HL-60 (cell line): ENCODE measurements around the gene CAMTA1.
"Not testable (repeated sequence)": the region's sequence is repeated elsewhere in the genome, so short reads cannot be mapped to it uniquely, and the experiment has no call there.

ENCODE experiments used
- DNase-seq, 2 experiments: peaks; one replicate each; pipeline ENCODE4 v3.0.0-alpha.2; 2010 to 2020; ENCODE audit warnings: low read depth in 1 of 2, low spot score in 1 of 2
- H3K27ac ChIP-seq: fragments of 250-450 bp; sonication (Bioruptor Pico); replicated peaks from 2 replicates; pipeline ENCODE4 v1.5.1; 2020; ENCODE audit warnings: mild to moderate bottlenecking, moderate library complexity
- H3K27me3 ChIP-seq: fragments of 250-450 bp; sonication (Bioruptor Pico); 2 replicates; pipeline ENCODE4 v1.5.1; 2021; ENCODE audit warnings: mild to moderate bottlenecking, moderate library complexity; ENCODE audit not compliant: insufficient read depth, poor library complexity, severe bottlenecking
- H3K4me3 ChIP-seq: replicated peaks from 2 replicates; pipeline ENCODE4 v1.5.1; 2011; ENCODE audit warnings: mild to moderate bottlenecking, control low read depth, low read length; ENCODE audit not compliant: insufficient read depth
- GABPA ChIP-seq: IDR thresholded peaks from 2 replicates; pipeline ENCODE4 v1.6.1; 2012; ENCODE audit warnings: low read depth
- POLR2AphosphoS5 ChIP-seq: IDR thresholded peaks from 2 replicates; pipeline ENCODE4 v1.6.1; 2012; ENCODE audit warnings: low read depth
- SPI1 ChIP-seq: IDR thresholded peaks from 2 replicates; pipeline ENCODE4 v1.6.1; 2012; ENCODE audit warnings: low read depth, mild to moderate bottlenecking, borderline replicate concordance
- TF ChIP-seq, protein P1 (sequence below): IDR thresholded peaks from 2 replicates; pipeline ENCODE4 v1.6.1; 2012; ENCODE audit warnings: low read depth; ENCODE audit not compliant: insufficient replicate concordance
- TF ChIP-seq, protein P2 (sequence below): IDR thresholded peaks from one replicate; pipeline ENCODE4 v1.5.1; 2011; ENCODE audit warnings: low read length, control low read depth, inconsistent platforms; ENCODE audit not compliant: insufficient read depth

Gene CAMTA1

DNA sequence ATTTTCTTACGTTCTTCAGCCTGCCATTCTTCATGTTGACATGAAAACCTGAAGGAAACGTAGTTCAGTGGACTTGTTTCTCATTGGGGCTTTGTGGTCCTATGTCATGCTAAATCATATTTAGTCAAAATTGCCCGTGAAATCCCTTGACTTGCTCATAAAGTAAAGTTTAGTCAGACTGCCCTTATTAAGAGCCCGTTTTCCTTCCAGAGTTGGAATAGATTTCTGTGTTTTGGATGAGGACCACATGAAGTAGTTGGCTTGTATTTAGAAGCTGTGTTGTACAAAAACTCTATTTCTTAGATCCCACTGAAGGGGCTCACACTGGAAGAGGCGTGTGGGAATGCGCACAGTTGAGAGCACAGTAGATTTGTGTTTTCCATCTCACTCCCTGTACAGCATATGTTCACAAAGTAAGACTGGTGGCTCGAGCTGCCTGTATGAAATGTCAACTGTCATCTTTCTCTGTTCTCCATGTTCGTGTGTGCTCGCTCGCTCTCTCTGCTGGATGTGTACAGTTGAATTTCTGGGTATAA is 42.4 kb downstream of the CAMTA1 start:
- no peak for DNase-seq
- no peak overlapping the region for H3K27ac ChIP-seq
- TF ChIP-seq, protein P1, sequence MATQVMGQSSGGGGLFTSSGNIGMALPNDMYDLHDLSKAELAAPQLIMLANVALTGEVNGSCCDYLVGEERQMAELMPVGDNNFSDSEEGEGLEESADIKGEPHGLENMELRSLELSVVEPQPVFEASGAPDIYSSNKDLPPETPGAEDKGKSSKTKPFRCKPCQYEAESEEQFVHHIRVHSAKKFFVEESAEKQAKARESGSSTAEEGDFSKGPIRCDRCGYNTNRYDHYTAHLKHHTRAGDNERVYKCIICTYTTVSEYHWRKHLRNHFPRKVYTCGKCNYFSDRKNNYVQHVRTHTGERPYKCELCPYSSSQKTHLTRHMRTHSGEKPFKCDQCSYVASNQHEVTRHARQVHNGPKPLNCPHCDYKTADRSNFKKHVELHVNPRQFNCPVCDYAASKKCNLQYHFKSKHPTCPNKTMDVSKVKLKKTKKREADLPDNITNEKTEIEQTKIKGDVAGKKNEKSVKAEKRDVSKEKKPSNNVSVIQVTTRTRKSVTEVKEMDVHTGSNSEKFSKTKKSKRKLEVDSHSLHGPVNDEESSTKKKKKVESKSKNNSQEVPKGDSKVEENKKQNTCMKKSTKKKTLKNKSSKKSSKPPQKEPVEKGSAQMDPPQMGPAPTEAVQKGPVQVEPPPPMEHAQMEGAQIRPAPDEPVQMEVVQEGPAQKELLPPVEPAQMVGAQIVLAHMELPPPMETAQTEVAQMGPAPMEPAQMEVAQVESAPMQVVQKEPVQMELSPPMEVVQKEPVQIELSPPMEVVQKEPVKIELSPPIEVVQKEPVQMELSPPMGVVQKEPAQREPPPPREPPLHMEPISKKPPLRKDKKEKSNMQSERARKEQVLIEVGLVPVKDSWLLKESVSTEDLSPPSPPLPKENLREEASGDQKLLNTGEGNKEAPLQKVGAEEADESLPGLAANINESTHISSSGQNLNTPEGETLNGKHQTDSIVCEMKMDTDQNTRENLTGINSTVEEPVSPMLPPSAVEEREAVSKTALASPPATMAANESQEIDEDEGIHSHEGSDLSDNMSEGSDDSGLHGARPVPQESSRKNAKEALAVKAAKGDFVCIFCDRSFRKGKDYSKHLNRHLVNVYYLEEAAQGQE = no peak
- TF ChIP-seq POLR2AphosphoS5 (no peak), GABPA (no peak), SPI1 (no peak)
- TF ChIP-seq, protein P2, sequence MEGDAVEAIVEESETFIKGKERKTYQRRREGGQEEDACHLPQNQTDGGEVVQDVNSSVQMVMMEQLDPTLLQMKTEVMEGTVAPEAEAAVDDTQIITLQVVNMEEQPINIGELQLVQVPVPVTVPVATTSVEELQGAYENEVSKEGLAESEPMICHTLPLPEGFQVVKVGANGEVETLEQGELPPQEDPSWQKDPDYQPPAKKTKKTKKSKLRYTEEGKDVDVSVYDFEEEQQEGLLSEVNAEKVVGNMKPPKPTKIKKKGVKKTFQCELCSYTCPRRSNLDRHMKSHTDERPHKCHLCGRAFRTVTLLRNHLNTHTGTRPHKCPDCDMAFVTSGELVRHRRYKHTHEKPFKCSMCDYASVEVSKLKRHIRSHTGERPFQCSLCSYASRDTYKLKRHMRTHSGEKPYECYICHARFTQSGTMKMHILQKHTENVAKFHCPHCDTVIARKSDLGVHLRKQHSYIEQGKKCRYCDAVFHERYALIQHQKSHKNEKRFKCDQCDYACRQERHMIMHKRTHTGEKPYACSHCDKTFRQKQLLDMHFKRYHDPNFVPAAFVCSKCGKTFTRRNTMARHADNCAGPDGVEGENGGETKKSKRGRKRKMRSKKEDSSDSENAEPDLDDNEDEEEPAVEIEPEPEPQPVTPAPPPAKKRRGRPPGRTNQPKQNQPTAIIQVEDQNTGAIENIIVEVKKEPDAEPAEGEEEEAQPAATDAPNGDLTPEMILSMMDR = no peak
- H3K27me3 ChIP-seq = no peaks in the 10 kb centered on the region
- H3K4me3 ChIP-seq = no peak overlapping the region

DNA sequence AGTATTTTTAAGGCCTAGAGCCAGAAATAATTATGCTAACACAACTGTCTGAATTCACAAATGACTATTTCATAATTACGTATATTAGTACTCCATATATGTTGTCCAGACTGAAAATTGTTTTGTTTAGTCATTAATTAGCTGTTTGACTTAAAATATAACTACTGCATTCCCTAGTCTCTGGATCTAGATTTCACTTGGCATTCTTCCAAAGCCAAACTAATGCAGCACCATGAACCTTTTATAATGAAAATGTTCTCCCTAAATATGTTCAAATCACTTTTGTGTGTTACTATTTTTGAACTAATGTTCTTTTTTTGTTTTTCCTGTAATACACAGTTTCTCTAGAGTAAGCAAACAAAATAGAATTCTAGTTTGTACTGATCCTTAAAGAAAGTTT is 46.1 kb downstream of the CAMTA1 start:
- no peak for TF ChIP-seq SPI1
- TF ChIP-seq, protein P1 = no peak
- TF ChIP-seq, protein P2 = no peak
- no peak for TF ChIP-seq GABPA
- TF ChIP-seq POLR2AphosphoS5 = no peak
- Histone ChIP-seq H3K4me3 (no peak overlapping the region), H3K27ac (no peak overlapping the region), H3K27me3 (no peaks in the 10 kb centered on the region)
- no peak for DNase-seq

DNA sequence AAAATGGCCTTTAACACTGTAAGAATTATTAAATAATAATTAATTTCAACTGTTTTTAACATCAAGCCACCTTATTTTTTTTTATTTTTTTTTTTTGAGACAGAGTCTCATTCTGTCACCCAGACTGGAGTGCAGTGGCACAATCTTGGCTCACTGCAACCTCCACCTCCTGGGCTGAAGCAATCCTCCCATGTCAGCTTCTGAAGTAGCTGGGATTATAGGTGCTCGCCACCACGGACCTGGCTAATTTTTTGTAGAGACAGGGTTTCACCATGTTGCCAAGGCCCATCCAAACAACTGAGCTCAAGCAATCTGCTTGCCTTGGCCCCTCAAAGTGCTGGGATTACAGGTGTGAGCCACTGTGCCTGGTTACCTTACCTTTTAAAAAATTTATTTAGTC is 46.8 kb downstream of the CAMTA1 start:
- H3K4me3 ChIP-seq, H3K27me3 ChIP-seq, DNase-seq, H3K27ac ChIP-seq: not testable (repeated sequence)

DNA sequence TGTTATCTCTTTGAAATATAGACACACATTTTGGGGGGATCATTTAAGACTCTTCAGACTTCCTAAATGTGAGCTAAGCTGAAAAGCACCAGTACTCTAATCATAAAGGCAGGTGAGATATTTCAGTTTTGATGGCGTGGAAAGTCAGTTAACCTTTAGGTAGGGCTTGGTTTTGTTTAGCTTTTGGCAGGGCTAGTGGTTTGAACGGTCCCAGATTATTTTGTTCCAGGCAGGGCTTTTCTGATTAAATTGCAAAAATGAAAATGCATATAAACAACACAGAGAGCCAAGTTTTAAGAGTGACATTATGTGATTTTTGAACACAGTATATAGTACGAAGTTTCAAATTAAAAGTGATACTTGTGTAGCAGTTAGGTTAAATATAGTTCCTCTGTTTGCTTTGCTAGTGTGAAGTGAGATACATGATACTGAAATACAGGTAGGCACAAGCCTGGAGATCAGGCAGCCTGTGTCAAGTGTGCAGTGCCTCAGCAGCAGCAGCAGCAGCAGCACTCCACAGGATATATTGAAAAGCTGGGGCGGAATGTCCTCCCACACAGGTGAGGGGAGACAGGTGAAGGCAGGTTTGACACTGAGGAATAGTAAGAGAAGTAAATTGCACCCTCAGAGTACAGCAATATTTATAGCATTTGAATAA is 47.4 kb downstream of the CAMTA1 start:
- Histone ChIP-seq H3K27me3 (no peaks in the 10 kb centered on the region), H3K4me3 (no peak overlapping the region), H3K27ac (no peak overlapping the region)
- TF ChIP-seq SPI1 (no peak), GABPA (no peak), POLR2AphosphoS5 (no peak)
- TF ChIP-seq, protein P1 = no peak
- TF ChIP-seq, protein P2 = no peak
- DNase-seq = no peak
